DMS153 treated with DMSO at 0.1 percent for 48 hours (cell line): Measurements from ENCODE around the gene BIN2.
"Not testable (repeated sequence)": the region's sequence is repeated elsewhere in the genome, so short reads cannot be mapped to it uniquely, and the experiment has no call there.

Experiments used
- DNase-seq: peaks from one replicate; lab custom pipeline; 2025; ENCODE audit not compliant: unreplicated experiment; lab: John Stamatoyannopoulos, UW

The BIN2 gene

GRCh38 chr12:51346581-51346980, 22.6 kb upstream of the BIN2 start, which contains the start of gene CELA1:
Gene CELA1, minus strand, starts transcription at chr12:51346679. Its CDS starts 41 bp downstream, at chr12:51346638.
- no peak for DNase-seq

- DNase-seq = no peak
These were observed 21.7 kb upstream of the BIN2 start for GRCh38 chr12:51345681-51346080.

- no peak for DNase-seq
These were observed 19.2 kb upstream of the BIN2 start for GRCh38 chr12:51343201-51343600.

GRCh38 chr12:51342416-51342815, 18.4 kb upstream of the BIN2 start:
- DNase-seq = no peak

GRCh38 chr12:51341251-51342007, 17.5 kb upstream of the BIN2 start:
- peak; percentile 76 for DNase-seq

- no peak for DNase-seq
These were observed 15.8 kb upstream of the BIN2 start for GRCh38 chr12:51339750-51340149.

- DNase-seq = not testable (repeated sequence)
These were observed 13.4 kb upstream of the BIN2 start for GRCh38 chr12:51337336-51337735.

GRCh38 chr12:51335931-51336330, 12.0 kb upstream of the BIN2 start:
- no peak for DNase-seq

- DNase-seq = no peak
These were observed 10.8 kb upstream of the BIN2 start for GRCh38 chr12:51334764-51335163.

- no peak for DNase-seq
These were observed 9.6 kb upstream of the BIN2 start for GRCh38 chr12:51333536-51333935.

- DNase-seq = no peak
These were observed 6.2 kb upstream of the BIN2 start for GRCh38 chr12:51330186-51330585.

- DNase-seq = no peak
These were observed 5.8 kb upstream of the BIN2 start for GRCh38 chr12:51329742-51330141.

GRCh38 chr12:51328587-51328986, 4.6 kb upstream of the BIN2 start:
- DNase-seq = no peak

GRCh38 chr12:51326698-51327439, 2.9 kb upstream of the BIN2 start:
- no peak for DNase-seq

- DNase-seq = no peak
These were observed 979 bp upstream of the BIN2 start for GRCh38 chr12:51324953-51325352.

GRCh38 chr12:51323317-51323960, 535 bp downstream of the BIN2 start:
- no peak for DNase-seq

- DNase-seq = no peak
These were observed 1.5 kb downstream of the BIN2 start for GRCh38 chr12:51322452-51322851.

GRCh38 chr12:51321882-51322281, 2.1 kb downstream of the BIN2 start:
- no peak for DNase-seq

GRCh38 chr12:51320695-51321320, 3.2 kb downstream of the BIN2 start:
- no peak for DNase-seq

- no peak for DNase-seq
These were observed 3.7 kb downstream of the BIN2 start for GRCh38 chr12:51320311-51320694.

GRCh38 chr12:51318846-51319599, 5.0 kb downstream of the BIN2 start:
- DNase-seq = no peak
